K562 (cell line): Measurements from ENCODE around the gene PPRC1. TPM values are rescaled to one million over a fixed set of nuclear protein-coding genes. Genes with fewer than 3 reads are reported as not detected.

Experiments used
- ATAC-seq: fragments of 200-7000 bp; cut with Tn5 transposase; 3 replicates; pipeline ENCODE4 v1.9.1; 2020; ENCODE audit warnings: moderate library complexity
- BruUV-seq: library from RNA; stranded (reverse); fragments of 400-500 nt; replicated peaks from 2 replicates; lab custom pipeline; 2021; lab: Mats Ljungman, UMichigan
- CTCF ChIA-PET: fragments of 300-600 bp; formaldehyde crosslinking; extraction: SDS; loops from one replicate; lab custom pipeline; 2021; ENCODE audit warnings: low intra/inter-chr PET ratio; lab: Yijun Ruan, JAX
- POLR2A ChIA-PET: fragments of 300-600, 350-650 bp; sonication (Branson Sonifier 250); formaldehyde crosslinking; extraction: SDS; loops from one replicate; lab custom pipeline; 2021; ENCODE audit warnings: antibody characterized with exemption, inconsistent platforms; lab: Yijun Ruan, JAX
- DNase-seq, 4 experiments: peaks; one replicate each; pipeline versions ENCODE4 v3.0.0 to v3.0.0-alpha.2; 2011 to 2018; ENCODE audit warnings: low spot score in 3 of 4, mixed read lengths in 3 of 4; ENCODE audit errors: extremely low read depth in 1 of 4
- FAIRE-seq: peaks from 2 replicates; lab custom pipeline; 2011; peaks lifted over from hg19 to GRCh38; lab: Jason Lieb, UNC
- H2AFZ ChIP-seq: 2 replicates; pipeline ENCODE4 v1.6.0; 2011; ENCODE audit warnings: low read depth, low read length, control low read depth, inconsistent platforms
- H3K27ac ChIP-seq: fragments of 200-600 bp; 3 replicates; pipeline ENCODE4 v1.8.0; 2011; ENCODE audit warnings: low read depth, mild to moderate bottlenecking, control low read depth, inconsistent platforms, low read length, moderate library complexity, mixed read lengths; ENCODE audit errors: extremely low read depth
- H3K27me3 ChIP-seq, 2 experiments: fragments of 300-600 bp in 1 of 2; 2 replicates in 1 of 2; 3 replicates in 1 of 2; pipeline versions ENCODE4 v1.6.0 to v1.8.0; 2011; ENCODE audit warnings: inconsistent platforms in 2 of 2, low read length in 2 of 2, mild to moderate bottlenecking in 1 of 2, mixed read lengths in 1 of 2, moderate library complexity in 1 of 2; ENCODE audit not compliant: control insufficient read depth in 2 of 2, insufficient read depth in 2 of 2
- H3K36me3 ChIP-seq: fragments of 300-600 bp; 3 replicates; pipeline ENCODE4 v1.8.0; 2011; ENCODE audit warnings: mild to moderate bottlenecking, low read length, inconsistent platforms; ENCODE audit not compliant: control insufficient read depth, insufficient read depth
- H3K4me1 ChIP-seq, 2 experiments: fragments of 200-600 bp in 1 of 2; replicated peaks in 1 of 2; 2 replicates in 1 of 2; 3 replicates in 1 of 2; pipeline versions ENCODE4 v1.5.1 to v1.8.0; 2011; ENCODE audit warnings: inconsistent platforms in 2 of 2, low read length in 2 of 2, mild to moderate bottlenecking in 1 of 2, mixed read lengths in 1 of 2, moderate library complexity in 1 of 2; ENCODE audit not compliant: control insufficient read depth in 2 of 2, insufficient read depth in 2 of 2
- H3K4me2 ChIP-seq: 2 replicates; pipeline ENCODE4 v1.6.1; 2011; ENCODE audit warnings: low read length, control low read depth, inconsistent platforms, mixed read lengths; ENCODE audit not compliant: insufficient read depth
- H3K4me3 ChIP-seq: fragments of 200-600 bp; sonication (generic), shearing (Covaris generic); 2 replicates; pipeline ENCODE4 v1.5.1; 2016; ENCODE audit warnings: control low read depth, inconsistent platforms
- H3K79me2 ChIP-seq: fragments of 200-600 bp; 3 replicates; pipeline ENCODE4 v1.8.0; 2011; ENCODE audit warnings: low read length, inconsistent platforms; ENCODE audit not compliant: control insufficient read depth, insufficient read depth
- H3K9ac ChIP-seq, 2 experiments: 2 replicates each; pipeline versions ENCODE4 v1.6.0 to v1.6.1; 2011; ENCODE audit warnings: low read depth in 2 of 2, low read length in 2 of 2, control low read depth in 1 of 2, inconsistent platforms in 1 of 2, mild to moderate bottlenecking in 1 of 2, mixed read lengths in 1 of 2; ENCODE audit not compliant: insufficient read depth in 1 of 2
- H3K9me1 ChIP-seq: one replicate; pipeline ENCODE4 v1.6.0; 2011; ENCODE audit warnings: inconsistent platforms, mild to moderate bottlenecking, low read length, moderate library complexity; ENCODE audit not compliant: control insufficient read depth, insufficient read depth
- H3K9me3 ChIP-seq: replicated peaks from 2 replicates; pipeline ENCODE4 v1.5.1; 2011; ENCODE audit warnings: low read depth, low read length, inconsistent platforms; ENCODE audit not compliant: control insufficient read depth, insufficient read depth
- H4K20me1 ChIP-seq: replicated peaks from 2 replicates; pipeline ENCODE4 v1.6.1; 2011; ENCODE audit warnings: low read length, inconsistent platforms, mixed read lengths; ENCODE audit not compliant: control insufficient read depth, insufficient read depth
- CHCHD3 ChIP-seq: fragments of 250-450 bp; sonication (Bioruptor Pico); IDR thresholded peaks from 2 replicates; pipeline ENCODE4 v2.1.2; 2022; ENCODE audit warnings: mild to moderate bottlenecking
- CHD2 ChIP-seq: IDR thresholded peaks from 2 replicates; pipeline ENCODE4 v1.6.1; 2011; ENCODE audit warnings: low read depth, low read length
- NONO ChIP-seq, 2 experiments: fragments of 200-400 bp in 1 of 2; fragments of 450-650 bp in 1 of 2; formaldehyde crosslinking in 1 of 2; IDR thresholded peaks; 2 replicates each; pipeline ENCODE4 v1.6.1; 2017; ENCODE audit warnings: low read depth in 2 of 2, mild to moderate bottlenecking in 2 of 2, moderate library complexity in 2 of 2, low read length in 1 of 2
- ZNF780A ChIP-seq: fragments of 250-450 bp; sonication (Bioruptor Pico); IDR thresholded peaks from 2 replicates; pipeline ENCODE4 v1.5.0; 2021; ENCODE audit warnings: mild to moderate bottlenecking
- WGBS: fragments of 100-300 bp; shearing (Covaris generic); methylation state at CpG from one replicate; pipeline ENCODE4 v1.1.6; 2016; ENCODE audit warnings: low coverage, mixed read lengths; ENCODE audit not compliant: insufficient coverage; ENCODE audit errors: missing lambda C conversion rate; 5-methylcytosine and 5-hydroxymethylcytosine counted together
- in situ Hi-C: fragments of 300-500 bp; cut with MboI; formaldehyde crosslinking; loops from 4 replicates; pipeline ENCODE4 v1.15.0; 2018; ENCODE audit warnings: inconsistent platforms, mixed read lengths
- intact Hi-C: fragments of 100-400 bp; cut with micrococcal nuclease; formaldehyde crosslinking; loops from 2 replicates; pipeline ENCODE4 v1.14.2; 2022
- polyA plus RNA-seq, 8 experiments: library from polyadenylated mRNA; depleted of rRNA in 4 of 8; stranded (reverse) in 5 of 8; unstranded in 3 of 8; fragments of >200 nt; fragmentation: Nextera tagmentation in 2 of 8; fragmentation: Illumina TruSeq in 1 of 8; extraction: Ambion mirVana in 2 of 8; extraction: Trizol in 1 of 8; gene quantifications; 2 replicates each; pipeline versions ENCODE4 v1.2.1 to v1.2.3, GENCODE V29; 2011 to 2014; ENCODE audit warnings: inconsistent platforms in 1 of 8, missing spikeins in 1 of 8
- total RNA-seq, 7 experiments: library from RNA; depleted of rRNA in 6 of 7; stranded (reverse); fragments of >200 nt in 6 of 7; fragmentation: Illumina TruSeq in 2 of 7; extraction: Trizol in 2 of 7; gene quantifications; 2 replicates each; pipeline versions ENCODE4 v1.2.1 to v1.2.3, GENCODE V29; 2011 to 2021; ENCODE audit warnings: low replicate concordance in 1 of 7
- TF ChIP-seq, protein P1 (sequence below): fragments of 150-350 bp; conservative IDR thresholded peaks from 2 replicates; pipeline ENCODE4 v1.6.1; 2014; ENCODE audit warnings: low read length

The PPRC1 gene
- total and polyA plus RNA-seq, 9 of the 15 experiments (the other 6 are each of a cell fraction or from before 2014, with no cell fraction given) = 8.5 to 47.1 (median 16.2) TPM

DNA sequence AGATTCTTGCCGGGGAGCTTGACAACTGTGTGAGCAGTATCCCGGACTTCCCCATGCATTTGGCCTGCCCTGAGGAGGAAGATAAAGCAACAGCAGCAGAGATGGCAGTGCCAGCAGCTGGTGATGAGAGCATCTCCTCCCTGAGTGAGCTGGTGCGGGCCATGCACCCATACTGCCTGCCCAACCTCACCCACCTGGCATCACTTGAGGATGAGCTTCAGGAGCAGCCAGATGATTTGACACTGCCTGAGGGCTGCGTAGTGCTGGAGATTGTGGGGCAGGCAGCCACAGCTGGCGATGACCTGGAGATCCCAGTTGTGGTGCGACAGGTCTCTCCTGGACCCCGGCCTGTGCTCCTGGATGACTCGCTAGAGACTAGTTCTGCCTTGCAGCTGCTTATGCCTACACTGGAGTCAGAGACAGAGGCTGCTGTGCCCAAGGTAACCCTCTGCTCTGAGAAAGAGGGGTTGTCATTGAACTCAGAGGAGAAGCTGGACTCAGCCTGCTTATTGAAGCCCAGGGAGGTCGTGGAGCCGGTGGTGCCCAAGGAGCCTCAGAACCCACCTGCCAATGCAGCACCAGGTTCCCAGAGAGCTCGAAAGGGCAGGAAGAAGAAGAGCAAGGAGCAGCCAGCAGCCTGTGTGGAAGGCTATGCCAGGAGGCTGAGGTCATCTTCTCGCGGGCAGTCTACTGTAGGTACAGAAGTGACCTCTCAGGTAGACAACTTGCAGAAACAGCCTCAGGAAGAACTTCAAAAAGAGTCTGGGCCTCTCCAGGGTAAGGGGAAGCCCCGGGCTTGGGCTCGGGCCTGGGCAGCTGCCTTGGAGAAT lies 6.7 kb downstream of the PPRC1 start:
- Histone ChIP-seq H3K4me3 (no peak overlapping the region), H3K27me3 (no peaks in the 10 kb centered on the region), H3K9ac (no peak overlapping the region), H3K9me1 (peaks cover 11% of the 10 kb centered on the region), H3K9me3 (no peaks in the 10 kb centered on the region), H3K4me2 (no peak overlapping the region), H3K27ac (no peak overlapping the region), H2AFZ (no peak overlapping the region), H3K4me1 (peaks cover 15 to 21% of the 10 kb centered on the region in 2 experiments; a peak in 4 of 5 replicates), H4K20me1 (peaks cover 23% of the 10 kb centered on the region; the same call in 1 of the 2 replicates), H3K79me2 (peaks cover 74% of the 10 kb centered on the region), H3K36me3 (peaks cover 90% of the 10 kb centered on the region)
- CTCF ChIA-PET = no interaction called here
- in situ Hi-C loops = no loop called here
- POLR2A ChIA-PET = interaction anchor here (0.6 to 9.1 kb wide), 5 partner anchors 11 to 304 kb away, joined by 3 to 92 read pairs (median 3); partner anchors contain the start of gene NOLC1
- FAIRE-seq (no peak), DNase-seq (no peak), ATAC-seq (no peak)
- no peak for TF ChIP-seq CHCHD3 (CRISPR knock-in tag)
- TF ChIP-seq, protein P1, sequence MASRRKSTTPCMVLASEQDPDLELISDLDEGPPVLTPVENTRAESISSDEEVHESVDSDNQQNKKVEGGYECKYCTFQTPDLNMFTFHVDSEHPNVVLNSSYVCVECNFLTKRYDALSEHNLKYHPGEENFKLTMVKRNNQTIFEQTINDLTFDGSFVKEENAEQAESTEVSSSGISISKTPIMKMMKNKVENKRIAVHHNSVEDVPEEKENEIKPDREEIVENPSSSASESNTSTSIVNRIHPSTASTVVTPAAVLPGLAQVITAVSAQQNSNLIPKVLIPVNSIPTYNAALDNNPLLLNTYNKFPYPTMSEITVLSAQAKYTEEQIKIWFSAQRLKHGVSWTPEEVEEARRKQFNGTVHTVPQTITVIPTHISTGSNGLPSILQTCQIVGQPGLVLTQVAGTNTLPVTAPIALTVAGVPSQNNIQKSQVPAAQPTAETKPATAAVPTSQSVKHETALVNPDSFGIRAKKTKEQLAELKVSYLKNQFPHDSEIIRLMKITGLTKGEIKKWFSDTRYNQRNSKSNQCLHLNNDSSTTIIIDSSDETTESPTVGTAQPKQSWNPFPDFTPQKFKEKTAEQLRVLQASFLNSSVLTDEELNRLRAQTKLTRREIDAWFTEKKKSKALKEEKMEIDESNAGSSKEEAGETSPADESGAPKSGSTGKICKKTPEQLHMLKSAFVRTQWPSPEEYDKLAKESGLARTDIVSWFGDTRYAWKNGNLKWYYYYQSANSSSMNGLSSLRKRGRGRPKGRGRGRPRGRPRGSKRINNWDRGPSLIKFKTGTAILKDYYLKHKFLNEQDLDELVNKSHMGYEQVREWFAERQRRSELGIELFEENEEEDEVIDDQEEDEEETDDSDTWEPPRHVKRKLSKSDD = no peak
- no peak for TF ChIP-seq NONO (IDR thresholded peaks at IDR 0.05; ENCODE audit: low read depth in 2 of 2, low read length in 1 of 2)
- no peak for TF ChIP-seq CHD2
- no peak for TF ChIP-seq ZNF780A
- no TSS peak for BruUV-seq
- WGBS = 93% methylated on average over 9 of the region's 15 CpGs
- intact Hi-C loops = no loop called here
